22Rv1 (cell line): ENCODE data around the gene CREG1.

ENCODE experiments used
- H3K27ac ChIP-seq: fragments of 450-650 bp; 2 replicates; pipeline ENCODE4 v1.5.1; 2017
- CTCF ChIP-seq: fragments of 450-650 bp; IDR thresholded peaks from 2 replicates; pipeline ENCODE4 v1.5.1; 2017; ENCODE audit warnings: mild to moderate bottlenecking
- ZFX ChIP-seq: fragments of 450-650 bp; IDR thresholded peaks from 2 replicates; pipeline ENCODE4 v1.6.1; 2017; ENCODE audit warnings: antibody characterized with exemption, borderline replicate concordance

CREG1 gene

GRCh38 chr1:167548059-167548932 is 5.3 kb downstream of the CREG1 start:
- no peak overlapping the region for H3K27ac ChIP-seq

GRCh38 chr1:167546935-167547334 is 6.6 kb downstream of the CREG1 start:
- no peak overlapping the region for H3K27ac ChIP-seq
- TF ChIP-seq ZFX = no peak
- TF ChIP-seq CTCF = no peak

More at GRCh38 chr1:167548059-167548932, 5.3 kb downstream of the CREG1 start:
- no peak for TF ChIP-seq CTCF
- no peak for TF ChIP-seq ZFX

GRCh38 chr1:167545349-167545748 is 8.2 kb downstream of the CREG1 start:
- no peak overlapping the region for H3K27ac ChIP-seq
- TF ChIP-seq ZFX = no peak
- TF ChIP-seq CTCF = no peak

- TF ChIP-seq ZFX (no peak), CTCF (no peak)
- no peak overlapping the region for H3K27ac ChIP-seq
These were observed 9.0 kb downstream of the CREG1 start for GRCh38 chr1:167544447-167545093.

GRCh38 chr1:167543199-167543990 is 10.2 kb downstream of the CREG1 start:
- no peak overlapping the region for H3K27ac ChIP-seq
- no peak for TF ChIP-seq ZFX
- no peak for TF ChIP-seq CTCF

GRCh38 chr1:167542109-167543032 is 11.2 kb downstream of the CREG1 start:
- no peak for TF ChIP-seq ZFX
- no peak overlapping the region for H3K27ac ChIP-seq

GRCh38 chr1:167541610-167542009 is 12.0 kb downstream of the CREG1 start:
- TF ChIP-seq ZFX = no peak
- TF ChIP-seq CTCF = no peak
- H3K27ac ChIP-seq = no peak overlapping the region
